Measurements from ENCODE around the gene TRPT1.

The TRPT1 gene

GRCh38 chr11:64180891-64181290 lies 45.1 kb downstream of the TRPT1 start:
- in situ Hi-C loops (cut with MboI; ENCODE audit: low sequenced_read_pairs, unreplicated experiment), result no loop called here
- TF ChIP-seq CTCF (IDR thresholded peaks at IDR 0.05; ENCODE audit: borderline replicate concordance, control extremely low read depth, extremely low read depth, insufficient read depth, missing control alignments), result no peak
- no peak for DNase-seq (ENCODE audit: low spot score)

GRCh38 chr11:64178951-64179639 lies 46.9 kb downstream of the TRPT1 start:
- no peak for TF ChIP-seq CTCF (IDR thresholded peaks at IDR 0.05; ENCODE audit: borderline replicate concordance, control extremely low read depth, extremely low read depth, insufficient read depth, missing control alignments)
- in situ Hi-C loops (cut with MboI; ENCODE audit: low sequenced_read_pairs, unreplicated experiment), result no loop called here
- no peak for DNase-seq (ENCODE audit: low spot score)

- no peak for TF ChIP-seq CTCF (IDR thresholded peaks at IDR 0.05; ENCODE audit: borderline replicate concordance, control extremely low read depth, extremely low read depth, insufficient read depth, missing control alignments)
- in situ Hi-C loops (cut with MboI; ENCODE audit: low sequenced_read_pairs, unreplicated experiment), result no loop called here
- no peak for DNase-seq (ENCODE audit: low spot score)
These were observed 47.8 kb downstream of the TRPT1 start for GRCh38 chr11:64178203-64178602.

- in situ Hi-C loops (cut with MboI; ENCODE audit: low sequenced_read_pairs, unreplicated experiment), result no loop called here
- no peak for DNase-seq (ENCODE audit: low spot score)
- no peak for TF ChIP-seq CTCF (IDR thresholded peaks at IDR 0.05; ENCODE audit: borderline replicate concordance, control extremely low read depth, extremely low read depth, insufficient read depth, missing control alignments)
These were observed 49.2 kb downstream of the TRPT1 start for GRCh38 chr11:64176751-64177150.
